Inferior parietal cortex (tissue), 1 donor: ENCODE results near the gene PDILT.
"Not testable (repeated sequence)": the region's sequence is repeated elsewhere in the genome, so short reads cannot be mapped to it uniquely, and the experiment has no call there.

Experiments
- DNase-seq: peaks from one replicate; pipeline ENCODE4 v3.0.0-alpha.2; 2016; ENCODE audit errors: extremely low spot score

The PDILT gene

DNA sequence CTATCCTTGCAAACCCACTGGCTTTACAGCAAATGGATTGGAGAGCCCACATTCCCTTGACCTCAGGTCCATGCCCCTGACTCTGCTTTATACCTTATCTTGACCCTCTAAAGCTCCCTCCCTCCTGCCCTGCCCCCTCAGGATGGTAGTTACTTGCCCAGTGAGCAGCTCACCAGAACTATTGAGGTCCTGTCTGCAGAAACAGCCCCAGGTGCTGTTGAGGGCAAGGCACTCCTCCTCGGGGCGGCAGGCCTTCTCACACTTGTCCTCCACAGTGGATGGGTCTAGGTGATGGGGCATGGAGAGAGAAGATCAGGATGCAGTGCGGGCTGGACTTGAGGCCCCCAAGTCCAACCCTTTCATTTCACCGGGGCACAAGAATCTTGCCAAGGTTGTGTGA lies 81.8 kb downstream of the PDILT start:
- no peak for DNase-seq

DNA sequence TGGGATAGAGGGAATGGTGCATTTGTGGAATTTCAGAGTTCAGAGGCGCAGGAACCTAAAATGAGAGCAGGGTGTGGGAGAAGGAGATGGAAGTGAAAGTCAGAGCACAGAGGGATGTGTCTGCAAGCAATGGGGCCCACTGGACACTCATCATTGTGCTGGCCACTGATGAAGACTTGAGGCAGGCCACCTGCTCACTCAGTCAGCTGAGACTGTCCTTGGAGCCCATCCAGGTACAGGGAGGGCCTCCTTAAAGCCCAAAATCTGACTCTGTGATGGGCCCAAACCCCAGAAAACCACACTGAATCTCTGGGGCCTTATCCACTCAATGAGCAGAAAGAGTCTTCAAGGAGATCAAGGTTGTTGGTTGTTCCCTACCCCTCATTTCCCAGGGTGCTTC lies 82.9 kb downstream of the PDILT start:
- no peak for DNase-seq

DNA sequence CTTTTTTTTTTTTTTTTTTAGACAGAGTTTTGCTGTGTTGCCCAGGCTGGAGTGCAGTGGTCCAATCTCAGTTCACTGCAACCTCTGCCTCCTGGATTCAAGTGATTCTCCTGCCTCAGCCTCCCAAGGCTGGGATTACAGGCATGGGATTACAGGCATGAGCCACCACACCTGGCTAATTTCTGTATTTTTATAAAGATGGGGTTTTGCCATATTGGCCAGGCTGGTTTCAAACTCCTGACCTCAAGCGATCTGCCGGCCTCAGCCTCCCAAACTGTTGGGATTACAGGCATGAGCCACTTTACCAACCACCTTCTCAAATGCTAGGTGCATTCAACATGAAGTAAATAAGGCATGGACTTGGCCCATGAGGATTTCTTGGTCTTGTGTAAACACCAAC lies 83.5 kb downstream of the PDILT start:
- DNase-seq: not testable (repeated sequence)

DNA sequence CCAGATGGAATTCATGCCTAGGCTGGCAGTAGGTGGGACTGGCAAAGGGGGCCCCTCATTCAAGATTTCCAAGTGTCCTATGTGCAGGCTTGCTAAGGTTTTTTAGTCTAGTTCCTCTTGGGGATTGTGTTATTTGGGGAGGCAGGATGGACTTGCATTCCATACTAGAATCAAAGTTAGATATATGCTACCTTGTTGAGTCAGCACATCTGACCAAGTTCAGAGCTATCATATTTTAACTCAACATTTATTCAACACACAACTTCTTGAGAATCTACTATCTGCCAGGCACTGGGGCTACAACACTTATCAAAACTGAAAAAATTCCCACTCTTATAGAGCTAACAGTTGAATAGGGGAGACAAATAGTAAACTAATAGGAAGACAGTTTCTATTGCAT lies 83.9 kb downstream of the PDILT start:
- no peak for DNase-seq

DNA sequence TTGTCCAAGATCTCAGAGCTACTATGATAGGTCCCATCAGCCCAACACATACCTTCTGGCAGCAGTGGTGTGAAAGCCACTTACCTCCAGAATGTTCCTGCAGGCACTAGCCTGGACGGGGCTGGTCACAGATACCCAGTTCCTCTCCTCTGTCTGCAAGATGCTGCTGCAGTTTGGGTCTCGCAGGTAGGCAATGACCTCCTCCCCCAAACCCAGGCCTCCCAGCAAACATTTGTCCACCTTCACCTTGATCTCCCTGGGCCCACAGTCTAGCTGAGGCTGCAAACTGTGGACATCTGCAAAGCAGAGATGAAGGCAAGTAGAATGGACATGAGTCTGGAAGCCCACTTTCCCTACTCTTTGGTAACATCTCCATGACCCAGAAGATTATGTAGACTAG lies 84.4 kb downstream of the PDILT start:
- no peak for DNase-seq

DNA sequence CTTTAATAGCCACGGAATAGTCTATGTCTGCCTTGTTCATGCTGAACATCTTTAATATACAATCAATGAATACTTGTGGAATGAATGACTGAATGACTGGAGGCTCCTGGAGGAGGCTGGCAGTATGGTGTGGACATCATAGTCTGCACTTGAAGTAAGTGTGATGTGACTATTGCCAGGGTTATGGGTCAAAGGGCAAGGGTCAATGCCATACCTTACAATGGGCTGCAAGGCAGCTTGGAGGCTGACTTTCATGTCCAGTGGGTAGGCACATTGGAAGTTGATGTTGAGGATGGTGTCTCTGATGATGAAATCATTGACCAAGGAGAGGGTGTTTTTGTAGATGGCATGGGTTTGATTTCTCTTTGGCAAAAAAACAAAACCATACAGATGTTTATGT lies 85.1 kb downstream of the PDILT start:
- no peak for DNase-seq

DNA sequence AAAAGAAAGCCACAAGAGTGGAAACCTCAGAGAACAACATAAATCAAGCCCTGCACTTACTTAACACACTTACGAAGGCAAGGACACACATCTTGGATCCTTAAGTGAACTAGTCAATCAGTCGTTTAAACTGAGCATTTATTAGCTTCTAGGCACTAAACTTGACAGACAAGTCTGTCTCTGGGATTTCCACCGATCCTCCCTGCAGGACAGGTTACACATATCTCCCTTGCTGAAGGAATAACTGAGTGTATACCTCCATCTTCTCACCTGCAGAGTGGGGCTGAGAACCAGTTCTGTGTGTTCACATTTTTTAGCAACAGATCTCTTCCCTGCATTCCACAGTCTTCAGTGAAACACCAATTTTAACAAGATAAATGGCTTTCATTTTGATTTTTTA lies 86.1 kb downstream of the PDILT start:
- no peak for DNase-seq

DNA sequence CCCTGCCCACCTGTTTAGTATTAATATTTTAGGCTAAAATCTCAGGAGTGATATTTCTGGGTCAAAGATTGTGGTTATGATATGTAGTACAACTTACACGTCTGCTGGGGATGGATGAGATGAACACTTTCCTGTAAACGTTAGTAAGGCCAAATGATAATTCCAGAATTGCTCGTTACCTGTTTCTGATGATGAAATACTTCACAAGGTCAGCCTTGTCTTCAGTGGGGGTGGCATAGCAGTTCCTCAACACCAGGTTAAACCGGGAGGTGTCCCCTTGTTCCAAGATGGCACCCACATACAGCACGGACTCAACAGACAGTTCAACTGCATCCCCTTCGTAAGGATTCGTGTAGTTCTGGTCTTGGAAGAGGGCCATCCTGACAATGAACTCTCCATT lies 86.5 kb downstream of the PDILT start:
- DNase-seq: no peak

DNA sequence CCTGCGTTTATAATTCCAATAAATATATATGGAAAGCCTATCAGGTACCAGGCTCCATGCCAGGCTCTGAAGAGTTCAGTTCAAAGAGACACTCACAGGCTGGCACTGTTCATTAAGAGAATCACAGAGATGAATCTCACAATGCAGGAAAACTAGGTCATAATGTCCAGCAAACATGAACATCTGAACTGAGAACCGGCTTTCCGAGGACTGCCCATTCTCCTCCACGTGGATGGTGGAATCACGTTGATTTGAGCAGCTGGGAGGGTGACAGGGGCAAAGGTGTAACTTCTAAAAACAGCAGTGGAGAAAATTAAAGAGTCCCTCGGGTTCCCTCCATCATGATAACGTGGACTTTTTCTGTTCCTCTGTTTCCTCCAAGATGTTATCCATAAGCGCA lies 87.4 kb downstream of the PDILT start:
- no peak for DNase-seq

DNA sequence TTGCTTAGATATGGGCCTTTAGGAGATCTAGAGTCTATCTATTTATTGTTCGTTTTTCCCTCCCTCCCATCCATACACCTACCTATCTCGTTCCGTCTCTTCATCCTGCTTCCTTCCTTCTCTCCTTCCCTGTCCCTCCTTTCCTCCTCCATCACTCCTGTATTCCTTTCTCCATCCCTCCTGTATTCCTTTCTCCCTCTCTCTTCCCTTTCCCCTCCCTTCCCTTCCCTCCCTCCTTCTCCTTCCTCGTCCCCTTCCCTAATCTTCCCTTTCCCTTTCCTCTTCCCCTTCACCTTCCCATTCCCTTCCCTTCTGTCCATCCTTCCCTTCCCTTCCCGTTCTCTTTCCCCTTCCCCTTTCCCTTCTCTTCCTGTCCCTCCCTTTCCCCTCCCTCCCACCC lies 87.8 kb downstream of the PDILT start:
- no peak for DNase-seq

DNA sequence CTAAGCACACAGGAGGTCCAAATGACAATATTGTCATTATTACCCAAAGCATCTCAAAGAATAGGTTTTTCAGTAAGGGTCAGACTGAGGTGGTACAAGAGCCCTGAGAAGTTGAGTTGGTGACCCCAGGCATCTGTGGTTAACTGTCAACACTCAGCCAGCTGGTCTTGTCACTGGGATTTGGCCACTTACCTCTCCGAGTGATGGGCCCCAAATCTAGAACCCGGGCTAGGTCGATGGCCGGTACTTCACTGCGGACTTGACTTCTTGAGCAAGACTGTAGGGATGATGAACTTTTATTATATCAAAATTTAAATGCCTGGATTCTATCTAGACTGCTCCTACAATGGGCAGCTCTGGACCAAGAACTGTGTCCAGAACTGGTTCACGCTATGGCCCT lies 88.8 kb downstream of the PDILT start:
- no peak for DNase-seq

DNA sequence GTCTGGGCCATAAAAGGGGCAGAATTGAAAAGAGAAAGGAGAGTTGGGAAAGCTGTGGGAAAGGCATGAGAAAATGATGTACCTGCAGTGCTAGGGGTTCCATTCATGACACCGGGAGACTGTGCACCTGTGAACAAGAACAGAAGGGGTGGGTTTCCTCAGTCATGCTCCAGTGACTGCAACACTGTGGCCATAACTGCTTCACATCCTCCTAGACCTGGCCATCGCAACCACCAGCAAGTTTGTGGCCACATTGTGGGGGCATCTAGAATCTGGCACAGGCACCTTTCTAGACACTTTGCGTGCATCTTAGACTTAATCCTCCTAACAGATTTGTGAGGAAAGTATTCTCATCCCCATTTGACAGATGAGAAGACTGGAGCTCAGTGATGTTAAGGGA lies 90.0 kb downstream of the PDILT start:
- no peak for DNase-seq

DNA sequence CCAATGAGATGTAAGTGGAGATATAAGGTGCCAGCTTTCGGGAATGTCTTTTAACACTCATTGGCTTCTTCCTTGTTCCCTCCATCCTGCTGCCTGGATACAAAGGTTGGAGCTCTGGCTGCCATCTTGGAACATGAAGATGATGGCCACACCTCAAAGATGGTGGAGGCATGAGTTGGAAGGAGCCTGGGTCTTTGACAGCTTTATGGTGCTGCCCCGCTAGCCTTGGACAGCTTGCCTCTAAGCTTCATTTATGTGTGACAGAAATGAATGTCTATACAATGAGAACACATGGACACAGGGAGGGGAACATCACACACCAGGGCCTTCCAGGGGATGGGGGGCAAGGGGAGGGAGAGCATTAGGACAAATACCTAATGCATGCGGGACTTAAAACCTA lies 90.8 kb downstream of the PDILT start:
- no peak for DNase-seq

DNA sequence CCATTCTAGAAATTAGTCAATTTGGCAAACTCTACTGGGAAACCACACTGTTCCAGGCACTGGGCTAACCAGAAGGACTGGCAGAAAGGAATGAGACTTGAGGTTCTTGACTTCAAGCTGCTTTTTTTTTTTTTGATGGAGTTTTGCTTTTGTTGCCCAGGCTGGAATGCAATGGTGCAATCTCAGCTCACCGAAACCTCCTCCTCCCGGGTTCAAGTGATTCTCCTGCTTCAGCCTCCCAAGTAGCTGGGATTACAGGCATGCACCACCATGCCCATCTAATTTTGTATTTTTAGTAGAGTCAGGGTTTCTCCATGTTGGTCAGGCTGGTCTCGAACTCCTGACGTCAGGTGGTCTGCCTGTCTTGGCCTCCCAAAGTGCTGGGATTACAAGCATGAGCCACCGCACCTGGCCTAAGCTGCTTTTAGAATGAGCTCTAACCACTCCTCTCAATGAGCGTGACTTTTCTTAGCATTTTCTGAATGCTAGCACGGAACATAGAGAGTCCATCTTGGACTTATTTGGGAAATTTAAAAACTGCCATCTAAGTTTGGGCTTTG lies 91.9 kb downstream of the PDILT start:
- not testable (repeated sequence) for DNase-seq

DNA sequence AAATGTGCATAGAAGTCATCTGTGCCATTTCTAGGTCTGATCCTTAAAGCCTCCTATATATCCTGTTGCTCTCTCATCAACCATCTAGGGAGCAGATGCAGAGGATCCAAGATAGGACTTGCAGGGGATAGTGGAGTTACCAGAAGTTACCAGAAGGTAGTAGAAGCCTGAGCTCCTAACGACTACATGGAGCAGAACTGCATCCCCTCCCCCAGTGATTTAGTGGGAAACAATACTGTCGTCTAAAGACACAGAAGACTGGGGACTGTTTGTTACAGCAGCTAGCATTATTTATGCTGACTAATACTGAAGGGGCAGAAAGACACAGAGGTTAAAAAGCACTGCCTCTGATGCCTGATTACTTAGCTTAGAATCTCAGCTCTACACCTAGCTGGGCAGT lies 93.0 kb downstream of the PDILT start:
- DNase-seq: no peak

DNA sequence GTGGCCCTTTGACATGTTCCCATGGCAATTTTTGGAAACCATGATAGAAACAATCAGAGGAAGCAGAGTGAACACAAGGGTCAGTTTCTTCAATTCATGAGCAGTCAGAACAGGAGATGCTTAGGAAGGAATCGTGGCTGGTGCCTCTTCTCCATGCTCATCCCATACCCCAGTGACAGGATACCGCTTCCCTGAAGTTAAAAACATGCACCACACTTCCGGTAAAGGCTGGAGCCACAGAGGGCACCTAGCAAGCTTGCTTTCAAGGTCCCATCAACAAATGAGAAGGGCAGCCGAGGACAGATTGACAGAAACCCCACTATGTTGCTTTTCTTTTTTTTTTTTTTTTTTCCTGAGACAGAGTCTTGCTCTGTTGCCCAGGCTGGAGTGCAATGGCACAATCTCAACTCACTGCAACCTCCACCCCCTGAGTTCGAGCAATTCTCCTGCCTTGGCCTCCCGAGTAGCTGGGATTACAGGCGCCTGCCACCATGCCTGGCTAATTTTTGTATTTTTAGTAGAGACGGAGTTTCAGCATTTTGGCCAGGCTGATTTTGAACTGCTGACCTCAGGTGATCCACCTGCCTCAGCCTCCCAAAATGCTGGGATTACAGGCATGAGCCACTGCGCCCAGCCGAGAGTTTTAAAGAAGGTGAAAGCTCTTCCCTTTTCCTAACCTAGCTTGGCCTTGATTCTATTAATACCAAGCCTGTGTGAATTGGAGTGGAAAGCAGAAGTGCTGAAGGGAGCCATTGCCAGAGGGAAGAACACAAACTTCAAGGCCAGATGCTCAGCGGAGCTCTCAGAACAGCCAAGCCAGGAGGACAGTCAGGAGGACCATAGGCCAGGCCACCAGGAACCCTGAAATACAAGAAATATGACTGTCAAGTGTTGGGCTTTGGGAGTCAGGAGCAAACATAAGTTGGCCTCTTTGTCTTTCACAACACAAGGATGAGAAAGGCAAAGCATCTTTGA lies 93.8 kb downstream of the PDILT start:
- no peak for DNase-seq

DNA sequence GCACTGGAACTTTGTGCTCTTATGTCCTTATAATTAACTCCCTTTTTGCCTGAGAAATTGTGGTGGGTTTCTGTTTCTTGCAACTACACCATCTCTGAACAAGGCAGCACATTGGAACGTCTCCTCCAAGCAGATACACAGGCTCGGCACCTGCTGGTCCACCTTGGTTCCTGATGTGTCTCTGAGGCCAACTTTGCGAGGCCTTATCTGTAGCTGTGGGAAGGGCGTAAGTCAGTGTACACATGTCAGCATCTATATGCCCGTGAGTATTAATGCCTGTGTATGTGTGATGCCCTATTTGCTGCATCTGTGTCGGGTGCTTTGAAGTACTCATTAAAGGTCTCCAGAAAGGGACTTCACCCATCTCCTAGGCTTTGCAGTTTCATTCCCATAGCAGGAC lies 94.8 kb downstream of the PDILT start:
- DNase-seq: no peak
